ENCODE data around the gene SLC25A52. TPM values are rescaled to one million over a fixed set of nuclear protein-coding genes. Genes with fewer than 3 reads are reported as not detected.
"Not testable (repeated sequence)": the region's sequence is repeated elsewhere in the genome, so short reads cannot be mapped to it uniquely, and the experiment has no call there.

Gene SLC25A52, protein sequence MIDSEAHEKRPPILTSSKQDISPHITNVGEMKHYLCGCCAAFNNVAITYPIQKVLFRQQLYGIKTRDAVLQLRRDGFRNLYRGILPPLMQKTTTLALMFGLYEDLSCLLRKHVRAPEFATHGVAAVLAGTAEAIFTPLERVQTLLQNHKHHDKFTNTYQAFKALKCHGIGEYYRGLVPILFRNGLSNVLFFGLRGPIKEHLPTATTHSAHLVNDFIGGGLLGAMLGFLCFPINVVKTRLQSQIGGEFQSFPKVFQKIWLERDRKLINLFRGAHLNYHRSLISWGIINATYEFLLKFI
- total RNA-seq (under 1 TPM in 2 of 10 donors, not detected in 8; 0.21 TPM), polyA plus RNA-seq (not detected)
- long read RNA-seq, donor 1: 0 reads
- long read RNA-seq, donor 2, partial matches to known transcripts: 0 of 2 reads
- long read RNA-seq, donor 2, other reads (novel, unspliced or antisense): 0 of 2 reads
- long read RNA-seq, donor 3: 0 reads

DNA sequence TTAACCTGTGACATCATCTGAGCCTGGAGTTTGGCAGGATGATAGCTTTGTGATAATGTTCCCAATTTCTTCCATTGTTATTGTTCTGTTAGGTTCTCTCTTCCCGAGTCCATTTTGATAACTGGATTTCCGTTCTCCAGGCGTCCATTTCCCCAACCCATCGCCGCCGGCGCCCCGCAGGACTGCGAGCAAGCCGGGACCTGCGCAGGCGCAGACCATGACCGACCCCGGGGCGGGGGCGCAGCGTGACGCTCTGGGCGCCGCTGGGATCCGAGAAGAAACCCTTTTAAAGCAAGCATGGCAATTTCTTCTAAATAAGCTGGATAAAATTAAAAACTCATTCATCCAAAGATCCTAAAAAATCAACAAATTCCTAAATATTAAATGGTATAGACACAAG, at the start of gene SLC25A52:
SLC25A52 (minus strand) TSS at position 186 of the 400 bp plus-strand sequence. CDS start 219 bp downstream, outside the sequence.
- 83% methylated on average over 21 of the region's 21 CpGs for WGBS, 2 donors
- Histone ChIP-seq H3K36me3 (no peaks in the 10 kb centered on the region), H3K27me3 (no peaks in the 10 kb centered on the region), H3K4me1 (no peaks in the 10 kb centered on the region), H3K27ac (no peak within 1 kb of the TSS), H3K9me3 (no peaks in the 10 kb centered on the region), H3K4me3 (no peak within 1 kb of the TSS)
- TF ChIP-seq, protein P1, sequence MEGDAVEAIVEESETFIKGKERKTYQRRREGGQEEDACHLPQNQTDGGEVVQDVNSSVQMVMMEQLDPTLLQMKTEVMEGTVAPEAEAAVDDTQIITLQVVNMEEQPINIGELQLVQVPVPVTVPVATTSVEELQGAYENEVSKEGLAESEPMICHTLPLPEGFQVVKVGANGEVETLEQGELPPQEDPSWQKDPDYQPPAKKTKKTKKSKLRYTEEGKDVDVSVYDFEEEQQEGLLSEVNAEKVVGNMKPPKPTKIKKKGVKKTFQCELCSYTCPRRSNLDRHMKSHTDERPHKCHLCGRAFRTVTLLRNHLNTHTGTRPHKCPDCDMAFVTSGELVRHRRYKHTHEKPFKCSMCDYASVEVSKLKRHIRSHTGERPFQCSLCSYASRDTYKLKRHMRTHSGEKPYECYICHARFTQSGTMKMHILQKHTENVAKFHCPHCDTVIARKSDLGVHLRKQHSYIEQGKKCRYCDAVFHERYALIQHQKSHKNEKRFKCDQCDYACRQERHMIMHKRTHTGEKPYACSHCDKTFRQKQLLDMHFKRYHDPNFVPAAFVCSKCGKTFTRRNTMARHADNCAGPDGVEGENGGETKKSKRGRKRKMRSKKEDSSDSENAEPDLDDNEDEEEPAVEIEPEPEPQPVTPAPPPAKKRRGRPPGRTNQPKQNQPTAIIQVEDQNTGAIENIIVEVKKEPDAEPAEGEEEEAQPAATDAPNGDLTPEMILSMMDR (IDR thresholded peaks at IDR 0.05): no peak
- intact Hi-C loops (cut with DNase I): loop anchor here in 1 of 10 donors (10.0 kb wide), 1 partner anchor 1936 kb away; no protein-coding TSS in a partner anchor
- no peak for ATAC-seq
- peak in 1 of 2 donors; percentile 21 for DNase-seq

DNA sequence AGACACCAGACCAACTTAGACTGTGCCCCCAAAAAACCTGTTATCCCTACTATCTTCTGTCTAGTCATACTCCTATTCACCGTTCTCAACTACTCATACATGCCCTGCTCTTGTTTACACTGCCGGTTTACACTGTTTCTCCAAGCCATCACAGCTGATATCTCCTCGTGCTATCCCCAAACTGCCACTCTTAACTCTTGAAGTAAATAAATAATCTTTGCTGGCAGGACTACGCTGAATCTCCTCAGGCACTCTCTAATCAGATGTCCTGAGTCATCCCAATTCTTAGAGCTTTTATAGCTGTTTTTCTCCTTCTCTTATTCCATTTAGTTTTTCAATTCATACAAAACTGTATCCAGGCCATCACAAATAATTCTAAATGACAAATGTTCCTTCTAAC, 48.4 kb upstream of the SLC25A52 start:
- intact Hi-C loops (cut with DNase I); H3K36me3 ChIP-seq; H3K9me3 ChIP-seq; ATAC-seq; DNase-seq; H3K4me1 ChIP-seq; H3K27me3 ChIP-seq; H3K4me3 ChIP-seq; H3K27ac ChIP-seq: not testable (repeated sequence)
- WGBS, 2 donors: 68 to 77% methylated on average over 3 of the region's 4 CpGs

DNA sequence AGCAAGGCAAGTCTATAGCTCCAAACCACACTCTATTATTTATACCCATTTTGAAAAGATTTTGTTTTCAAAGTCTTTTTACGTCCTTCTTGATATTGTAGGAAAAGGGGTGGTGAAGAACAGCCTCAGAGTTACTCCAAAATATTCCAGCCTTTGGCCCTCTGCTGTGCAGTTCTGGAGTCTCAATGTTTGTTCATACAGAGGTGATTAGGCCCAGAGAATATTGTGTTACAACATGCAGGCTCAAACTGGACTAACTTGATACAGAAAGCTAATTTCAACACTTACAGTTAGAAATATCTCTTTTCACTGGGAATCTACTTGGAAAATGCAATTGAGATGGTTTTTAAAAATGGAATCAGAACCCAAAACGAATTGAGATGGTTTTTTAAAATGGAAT, 40.4 kb upstream of the SLC25A52 start:
- Histone ChIP-seq H3K9me3 (no peaks in the 10 kb centered on the region), H3K4me1 (no peaks in the 10 kb centered on the region), H3K36me3 (no peaks in the 10 kb centered on the region), H3K4me3 (no peak overlapping the region), H3K27ac (no peak overlapping the region), H3K27me3 (peaks cover 0 to 4% (median 0%) of the 10 kb centered on the region in 7 donors)
- ATAC-seq (no peak), DNase-seq (no peak)
- TF ChIP-seq, protein P1 (IDR thresholded peaks at IDR 0.05): no peak
- 71 to 76% methylated on average over 2 of the region's 2 CpGs for WGBS, 2 donors
- intact Hi-C loops (cut with DNase I): no loop called here

DNA sequence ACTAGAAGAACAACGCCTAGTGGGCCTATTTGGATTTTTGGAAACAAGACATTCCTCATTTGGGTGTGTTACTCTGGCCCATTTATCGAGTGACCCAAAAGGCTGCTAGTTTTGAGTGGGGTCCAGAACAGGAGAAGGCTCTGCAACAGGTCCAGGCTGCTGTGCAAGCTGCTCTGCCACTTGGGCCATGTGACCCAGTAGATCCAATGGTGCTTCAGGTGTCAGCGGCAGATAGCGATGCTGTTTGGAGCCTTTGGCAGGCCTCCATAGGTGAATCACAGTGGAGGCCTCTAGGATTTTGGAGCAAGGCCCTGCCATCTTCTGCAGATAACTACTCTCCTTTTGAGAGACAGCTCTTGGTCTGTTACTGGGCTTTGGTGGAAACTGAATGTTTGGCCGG, 38.6 kb upstream of the SLC25A52 start:
- H3K4me3 ChIP-seq; intact Hi-C loops (cut with DNase I); H3K4me1 ChIP-seq; H3K9me3 ChIP-seq; H3K36me3 ChIP-seq; H3K27me3 ChIP-seq; H3K27ac ChIP-seq; DNase-seq; ATAC-seq: not testable (repeated sequence)
- WGBS, 2 donors: 94 to 97% methylated on average over 5 of the region's 5 CpGs

DNA sequence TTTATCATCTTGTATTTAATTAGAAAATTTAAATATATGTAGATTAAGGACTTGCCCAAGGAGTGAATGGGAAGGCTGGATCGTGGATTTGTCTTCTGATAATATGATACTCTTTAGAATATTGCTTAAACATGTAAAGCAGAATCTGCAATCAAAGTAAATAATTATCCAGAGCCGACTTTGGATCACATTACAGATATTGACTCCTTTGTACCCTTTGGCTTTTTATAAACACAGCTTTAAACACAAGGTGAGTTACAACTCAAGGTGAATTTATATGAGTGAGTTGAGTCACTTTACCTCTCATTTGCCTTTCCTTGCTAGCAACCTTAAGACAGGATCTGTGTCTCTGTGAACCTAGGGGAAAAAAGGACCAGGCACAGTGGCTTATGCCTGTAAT, 37.7 kb upstream of the SLC25A52 start:
- ATAC-seq (no peak), DNase-seq (no peak)
- no peak overlapping the region for H3K4me3 ChIP-seq
- H3K27me3 ChIP-seq: peaks cover 0 to 5% (median 0%) of the 10 kb centered on the region in 7 donors
- H3K4me1 ChIP-seq: no peaks in the 10 kb centered on the region
- H3K9me3 ChIP-seq: no peaks in the 10 kb centered on the region
- TF ChIP-seq, protein P1 (IDR thresholded peaks at IDR 0.05): no peak
- no peaks in the 10 kb centered on the region for H3K36me3 ChIP-seq
- intact Hi-C loops (cut with DNase I): no loop called here
- H3K27ac ChIP-seq: no peak overlapping the region
- 42 to 87% methylated on average over 2 of the region's 2 CpGs for WGBS, 2 donors

All from heart right ventricle (tissue), 16 donors.